Activated CD4-positive, alpha-beta T cell treated with anti-CD3 and anti-CD28 coated beads, Interleukin-2, amount 50 U/mL, for 1 hour (primary cell): ENCODE results near the gene ELMO3.

Experiments used
- DNase-seq: peaks from one replicate; pipeline ENCODE4 v3.0.0-alpha.2; 2020

The ELMO3 gene

DNA sequence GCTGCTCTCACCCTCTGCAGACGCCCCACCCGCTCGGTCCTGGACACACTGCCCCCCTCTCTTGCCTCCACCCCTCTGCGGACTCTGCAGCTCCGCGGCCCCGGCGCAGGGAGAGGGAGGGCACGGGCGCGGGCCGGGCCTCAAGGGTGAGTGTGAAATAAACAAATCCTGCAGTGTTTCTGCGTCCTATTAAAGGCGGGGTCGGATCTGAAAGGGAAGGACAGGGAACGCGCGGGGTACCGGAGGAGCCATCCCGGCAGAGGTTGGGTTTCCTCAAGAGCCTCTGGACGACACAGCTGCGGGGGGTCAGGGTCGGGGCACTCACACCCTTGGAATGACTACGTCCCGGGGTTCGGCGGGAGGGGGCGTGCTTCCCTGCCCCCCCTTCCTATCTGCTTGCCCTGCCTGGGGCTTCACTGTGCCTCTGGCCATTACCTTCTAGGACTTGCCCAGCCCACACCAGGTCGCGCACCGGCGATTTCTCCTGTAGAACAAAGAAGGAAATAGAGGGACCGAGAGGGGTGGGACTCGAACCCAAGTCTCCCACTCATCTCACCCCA, 34.9 kb upstream of the ELMO3 start:
- no peak for DNase-seq

DNA sequence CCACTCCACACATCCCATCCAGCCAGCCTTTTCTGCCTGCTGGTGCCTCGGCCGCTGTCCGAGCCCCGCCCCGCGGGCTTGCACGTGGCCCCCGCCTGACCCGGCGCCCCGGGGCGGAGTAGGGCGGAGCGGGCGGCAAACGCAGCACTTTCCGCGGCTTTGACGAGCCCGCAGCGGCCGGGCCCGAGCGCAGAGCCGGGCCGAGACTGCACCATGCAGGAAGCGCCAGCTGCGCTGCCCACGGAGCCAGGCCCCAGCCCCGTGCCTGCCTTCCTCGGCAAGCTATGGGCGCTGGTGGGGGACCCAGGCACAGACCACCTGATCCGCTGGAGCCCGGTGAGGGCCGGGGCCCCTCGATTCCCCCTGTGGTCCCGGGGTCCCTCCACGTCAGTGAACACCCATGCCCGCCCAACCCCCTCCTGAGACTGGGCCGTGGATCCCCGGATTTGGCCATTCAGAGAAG, 34.3 kb upstream of the ELMO3 start, which contains the start of gene HSF4:
Gene HSF4, plus strand, starts transcription at position 147 of the 463 bp plus-strand sequence. Its CDS starts 67 bp downstream, at position 214.
- DNase-seq: no peak

DNA sequence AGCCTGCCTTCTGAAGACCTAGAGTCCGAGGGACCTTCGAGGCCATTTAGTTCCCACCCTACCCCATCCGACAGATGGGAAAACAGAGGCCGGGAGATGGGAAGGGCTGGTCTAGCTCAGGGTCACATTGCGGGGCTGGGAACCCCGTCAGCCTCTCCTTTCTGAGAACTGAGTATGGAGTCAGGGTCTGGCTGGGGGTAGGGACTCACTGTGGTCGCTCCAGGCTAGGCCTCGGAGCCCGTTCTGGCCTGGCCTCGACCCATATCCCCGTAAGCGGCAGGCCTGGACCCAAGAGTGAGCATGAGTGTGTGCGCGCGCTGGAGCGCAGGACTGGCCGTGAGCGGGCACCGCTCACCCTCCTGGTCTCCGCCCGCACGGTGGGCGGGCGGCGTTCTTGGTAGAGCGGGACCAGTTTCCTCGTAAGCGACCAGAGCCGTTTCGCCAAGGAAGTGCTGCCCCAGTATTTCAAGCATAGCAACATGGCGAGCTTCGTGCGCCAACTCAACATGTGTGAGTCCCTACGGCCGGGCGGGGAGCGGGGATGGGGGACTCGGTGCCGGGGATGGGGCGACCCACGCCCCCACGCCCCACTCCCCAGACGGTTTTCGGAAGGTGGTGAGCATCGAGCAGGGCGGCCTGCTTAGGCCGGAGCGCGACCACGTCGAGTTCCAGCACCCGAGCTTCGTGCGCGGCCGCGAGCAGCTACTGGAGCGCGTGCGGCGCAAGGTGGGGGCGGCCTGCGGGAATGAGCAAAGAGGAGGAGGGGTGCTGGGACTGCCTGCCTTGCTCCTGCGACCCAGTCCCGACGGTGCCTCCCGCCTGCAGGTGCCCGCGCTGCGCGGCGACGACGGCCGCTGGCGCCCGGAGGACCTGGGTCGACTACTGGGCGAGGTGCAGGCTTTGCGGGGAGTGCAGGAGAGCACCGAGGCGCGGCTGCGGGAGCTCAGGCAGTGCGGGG, 33.5 kb upstream of the ELMO3 start:
- DNase-seq: no peak

DNA sequence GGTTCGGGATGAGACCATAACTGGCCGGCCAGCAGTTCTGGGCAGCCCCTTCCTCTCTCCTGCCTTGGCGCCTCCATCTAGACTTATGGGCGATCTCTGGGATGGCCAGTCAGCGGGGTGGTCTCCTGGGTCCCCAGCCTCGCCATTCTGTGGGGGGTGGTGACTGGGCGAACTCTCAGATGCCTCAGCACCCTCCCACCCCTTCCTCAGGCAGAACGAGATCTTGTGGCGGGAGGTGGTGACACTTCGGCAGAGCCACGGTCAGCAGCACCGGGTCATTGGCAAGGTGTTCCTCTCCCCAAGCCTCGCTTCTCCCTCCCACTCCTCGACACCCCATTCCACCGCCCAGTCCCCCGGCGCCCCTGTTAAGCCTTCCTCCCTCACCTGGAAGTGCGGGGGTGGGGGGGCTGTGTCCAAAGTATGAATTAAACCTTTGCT, 32.8 kb upstream of the ELMO3 start:
- DNase-seq: no peak

DNA sequence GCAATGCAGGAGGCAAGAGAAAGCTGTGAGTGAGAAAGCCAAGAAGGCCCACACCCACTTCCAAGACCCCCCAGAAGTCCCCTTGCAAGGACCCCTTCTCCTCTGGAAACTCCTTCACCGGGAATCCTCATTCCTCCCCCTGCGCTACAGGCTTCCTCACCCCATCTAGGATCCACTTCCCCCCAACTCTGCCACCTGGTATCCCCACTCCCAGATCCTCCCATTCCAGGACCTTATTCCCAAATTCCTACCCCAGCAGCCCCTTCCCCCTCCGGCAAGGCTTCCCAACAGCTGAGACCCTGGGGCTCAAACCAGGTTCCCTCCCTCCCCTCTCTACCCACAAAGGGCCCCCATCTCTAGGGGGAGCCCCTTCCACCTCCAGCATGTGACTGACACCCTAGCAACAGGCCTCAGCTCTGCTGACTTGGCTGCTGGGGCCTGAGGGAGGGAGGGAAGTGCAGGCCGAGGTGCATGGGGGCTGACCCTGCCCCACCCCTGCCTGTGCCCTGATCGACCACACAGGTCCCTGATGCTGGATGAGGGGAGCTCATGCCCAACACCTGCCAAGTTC, 32.2 kb upstream of the ELMO3 start:
- DNase-seq: no peak

DNA sequence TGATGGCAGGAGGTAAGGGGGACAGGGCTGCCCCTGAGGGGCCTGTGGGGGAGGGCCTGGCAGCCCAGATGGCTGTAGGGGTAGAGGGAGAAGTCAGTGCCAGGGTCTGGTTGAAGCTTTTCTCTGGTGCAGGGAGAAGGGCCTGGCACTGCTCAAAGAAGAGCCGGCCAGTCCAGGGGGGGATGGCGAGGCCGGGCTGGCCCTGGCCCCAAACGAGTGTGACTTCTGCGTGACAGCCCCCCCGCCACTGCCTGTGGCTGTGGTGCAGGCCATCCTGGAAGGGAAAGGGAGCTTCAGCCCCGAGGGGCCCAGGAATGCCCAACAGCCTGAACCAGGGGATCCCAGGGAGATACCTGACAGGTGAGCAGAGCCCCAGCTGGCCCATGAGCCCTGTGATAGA, 31.3 kb upstream of the ELMO3 start:
- DNase-seq: no peak

DNA sequence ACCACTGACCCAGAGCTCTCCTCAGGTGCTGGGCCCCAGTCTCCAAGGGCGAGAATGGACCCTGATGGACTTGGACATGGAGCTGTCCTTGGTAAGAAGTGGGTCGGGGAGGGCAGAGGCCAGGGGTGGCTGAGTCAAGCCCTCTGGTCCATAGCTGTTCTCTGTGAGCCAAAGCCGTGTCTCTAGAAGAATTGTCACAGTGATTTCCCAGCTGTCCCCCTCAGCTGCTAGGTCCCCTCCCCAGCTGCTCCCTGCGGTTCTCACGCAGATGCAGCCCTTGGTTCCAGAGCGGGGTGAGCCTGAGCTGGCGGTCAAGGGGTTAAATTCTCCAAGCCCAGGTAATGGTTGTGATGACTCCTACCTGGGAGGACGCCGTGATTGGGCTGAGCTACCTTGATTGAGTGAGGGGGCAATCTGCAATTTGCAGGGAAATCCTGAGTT, 29.9 kb upstream of the ELMO3 start:
- DNase-seq: no peak

DNA sequence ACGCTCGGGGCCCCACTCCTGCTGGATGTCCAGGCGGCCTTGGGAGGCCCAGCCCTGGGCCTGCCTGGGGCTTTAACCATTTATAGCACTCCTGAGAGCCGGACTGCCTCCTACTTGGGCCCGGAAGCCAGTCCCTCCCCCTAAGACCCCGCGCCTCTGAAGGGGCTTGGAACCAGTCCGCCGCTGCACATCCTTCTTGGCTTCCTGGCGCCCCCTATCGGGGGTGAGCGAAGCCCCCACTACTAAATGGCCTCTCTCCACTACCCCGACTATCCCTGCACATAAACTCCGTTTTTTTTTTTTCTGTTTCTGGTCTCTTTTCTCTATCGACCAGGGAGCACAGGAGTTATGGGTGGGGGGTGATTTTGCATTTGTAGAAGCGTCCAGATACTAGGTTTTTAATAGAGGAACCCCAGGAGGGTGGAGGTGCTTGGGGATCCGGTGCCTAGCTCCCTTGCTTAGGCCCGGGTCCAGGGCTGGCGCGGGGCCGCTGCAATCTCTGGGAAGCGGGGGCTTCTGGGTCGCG, 29.2 kb upstream of the ELMO3 start:
- no peak for DNase-seq

DNA sequence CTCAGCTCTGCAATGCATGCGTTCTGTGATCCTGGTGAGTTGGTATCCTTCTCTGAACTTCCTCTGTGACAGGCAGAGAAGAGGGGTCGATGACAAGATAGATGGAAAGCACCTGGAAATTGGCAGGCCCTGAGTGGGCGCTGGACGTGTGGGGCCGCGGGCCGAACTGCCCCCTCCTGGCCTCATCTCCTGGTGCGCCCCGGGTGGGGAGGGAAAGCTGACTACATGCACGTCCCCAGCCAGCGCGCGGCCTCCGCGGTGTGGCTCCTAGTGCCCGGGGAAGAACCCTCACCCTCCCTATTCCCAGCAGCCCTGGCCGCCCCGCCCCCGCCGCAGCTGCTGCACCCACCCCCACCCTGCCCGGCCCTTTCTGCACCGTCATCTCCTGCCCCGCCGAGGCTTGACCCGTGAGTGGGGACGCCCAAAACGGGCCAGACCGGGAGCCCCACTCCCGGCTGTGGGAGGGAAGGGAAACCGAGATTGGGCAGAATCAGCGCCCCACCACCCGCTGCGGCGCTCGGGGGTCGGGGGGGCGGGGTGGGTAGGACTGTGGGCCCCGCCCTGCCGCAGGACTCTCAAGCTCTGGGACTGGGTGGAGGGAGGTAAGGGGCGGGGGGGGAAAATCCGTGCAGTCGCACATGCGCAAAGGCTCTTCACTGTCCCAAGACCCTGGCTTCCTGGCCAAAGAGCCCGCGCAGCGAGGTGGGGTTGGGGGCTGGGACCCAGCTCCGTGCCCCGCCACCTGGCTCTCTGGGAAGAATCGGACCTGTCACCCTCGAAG, 28.6 kb upstream of the ELMO3 start, which contains the start of gene NOL3:
Gene NOL3, plus strand, starts transcription at position 371 of the 781 bp plus-strand sequence.
- DNase-seq: no peak

DNA sequence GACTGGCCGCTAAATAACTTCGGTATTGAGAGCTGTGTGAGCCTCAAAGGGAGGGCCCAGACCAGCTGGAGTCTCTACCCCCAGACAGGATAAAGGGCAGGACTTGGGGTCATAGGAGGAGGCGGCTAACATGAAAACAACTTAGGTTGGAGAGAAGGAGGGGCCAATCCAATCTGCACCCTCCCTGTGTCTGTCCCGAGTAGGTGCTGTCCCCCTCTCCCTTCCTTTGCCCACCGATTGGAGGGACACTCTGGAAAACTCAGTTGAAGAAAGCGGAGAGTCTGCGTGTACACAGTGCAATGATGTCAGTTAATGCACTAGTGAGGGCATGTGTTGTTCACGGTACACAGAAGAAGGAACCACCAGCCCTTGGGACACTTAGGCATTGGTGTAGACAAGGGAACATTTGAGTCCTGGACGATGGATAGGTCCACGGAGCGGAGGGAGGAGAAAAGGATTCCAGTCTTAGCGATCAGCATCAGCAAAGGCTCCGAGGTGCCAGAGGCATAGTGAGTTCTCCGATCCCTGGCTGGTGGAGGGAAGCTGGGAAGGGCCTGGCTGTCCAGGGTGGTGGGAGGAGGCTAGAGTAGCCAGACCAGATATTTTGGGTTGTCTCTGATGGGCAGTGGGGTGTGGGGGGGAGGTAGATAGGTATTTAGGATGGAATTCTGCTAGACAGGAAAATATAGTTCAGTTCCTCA, 27.8 kb upstream of the ELMO3 start:
- DNase-seq: no peak

DNA sequence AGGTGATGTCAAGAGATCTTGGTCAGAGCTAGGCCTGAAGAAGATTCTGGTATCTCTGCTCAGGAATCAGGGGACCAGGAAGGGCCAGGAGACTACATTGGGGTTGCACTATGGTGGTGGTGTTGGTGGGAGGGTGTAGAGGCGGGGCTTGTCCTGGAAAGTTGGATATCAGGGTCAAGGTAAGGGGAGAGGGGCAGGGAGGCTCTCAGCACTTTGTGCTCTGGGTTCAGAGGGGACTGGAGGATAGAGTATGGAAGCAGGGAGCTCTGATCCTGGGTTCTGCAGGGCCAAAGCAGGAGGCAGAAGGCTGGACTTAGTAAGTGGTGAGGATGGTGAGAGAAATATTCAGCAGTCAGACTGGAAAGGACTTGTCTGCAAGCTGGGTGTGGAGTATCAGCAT, 25.6 kb upstream of the ELMO3 start:
- DNase-seq: no peak

DNA sequence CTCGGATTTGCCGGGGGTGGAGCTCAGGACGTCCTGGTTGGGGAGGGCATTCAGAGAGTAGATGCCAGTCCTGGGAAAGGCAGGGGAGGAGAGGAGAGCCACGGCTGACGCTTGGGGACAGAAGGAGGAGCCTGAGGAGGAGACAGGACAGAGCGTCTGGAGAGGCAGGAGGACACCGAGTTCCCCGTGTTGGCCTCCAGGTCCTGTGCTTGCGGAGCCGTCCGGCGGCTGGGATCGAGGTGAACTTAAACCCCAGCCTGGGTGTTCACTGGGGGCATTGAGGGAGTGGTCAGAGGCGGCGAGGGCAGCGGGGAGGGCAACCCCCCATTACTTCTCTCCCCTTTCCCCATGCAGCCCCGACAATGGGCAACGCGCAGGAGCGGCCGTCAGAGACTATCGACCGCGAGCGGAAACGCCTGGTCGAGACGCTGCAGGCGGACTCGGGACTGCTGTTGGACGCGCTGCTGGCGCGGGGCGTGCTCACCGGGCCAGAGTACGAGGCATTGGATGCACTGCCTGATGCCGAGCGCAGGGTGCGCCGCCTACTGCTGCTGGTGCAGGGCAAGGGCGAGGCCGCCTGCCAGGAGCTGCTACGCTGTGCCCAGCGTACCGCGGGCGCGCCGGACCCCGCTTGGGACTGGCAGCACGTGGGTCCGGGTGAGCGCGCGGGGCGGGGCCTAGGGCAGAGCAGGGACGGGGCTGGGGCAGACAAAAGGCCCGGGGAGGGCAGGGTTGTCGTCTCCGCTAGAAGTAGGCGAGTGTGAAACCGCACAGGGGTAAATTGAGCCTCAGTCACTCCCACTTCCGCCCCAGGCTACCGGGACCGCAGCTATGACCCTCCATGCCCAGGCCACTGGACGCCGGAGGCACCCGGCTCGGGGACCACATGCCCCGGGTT, 24.9 kb upstream of the ELMO3 start:
- peak; percentile 63 for DNase-seq

DNA sequence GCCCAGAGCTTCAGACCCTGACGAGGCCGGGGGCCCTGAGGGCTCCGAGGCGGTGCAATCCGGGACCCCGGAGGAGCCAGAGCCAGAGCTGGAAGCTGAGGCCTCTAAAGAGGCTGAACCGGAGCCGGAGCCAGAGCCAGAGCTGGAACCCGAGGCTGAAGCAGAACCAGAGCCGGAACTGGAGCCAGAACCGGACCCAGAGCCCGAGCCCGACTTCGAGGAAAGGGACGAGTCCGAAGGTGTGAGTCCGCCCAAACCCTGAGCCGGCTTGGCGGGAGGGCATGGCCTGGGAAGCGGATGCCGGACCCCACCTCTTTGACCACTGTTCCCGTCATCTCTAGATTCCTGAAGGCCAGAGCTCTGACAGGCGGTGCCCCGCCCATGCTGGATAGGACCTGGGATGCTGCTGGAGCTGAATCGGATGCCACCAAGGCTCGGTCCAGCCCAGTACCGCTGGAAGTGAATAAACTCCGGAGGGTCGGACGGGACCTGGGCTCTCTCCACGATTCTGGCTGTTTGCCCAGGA, 24.2 kb upstream of the ELMO3 start:
- DNase-seq: no peak

DNA sequence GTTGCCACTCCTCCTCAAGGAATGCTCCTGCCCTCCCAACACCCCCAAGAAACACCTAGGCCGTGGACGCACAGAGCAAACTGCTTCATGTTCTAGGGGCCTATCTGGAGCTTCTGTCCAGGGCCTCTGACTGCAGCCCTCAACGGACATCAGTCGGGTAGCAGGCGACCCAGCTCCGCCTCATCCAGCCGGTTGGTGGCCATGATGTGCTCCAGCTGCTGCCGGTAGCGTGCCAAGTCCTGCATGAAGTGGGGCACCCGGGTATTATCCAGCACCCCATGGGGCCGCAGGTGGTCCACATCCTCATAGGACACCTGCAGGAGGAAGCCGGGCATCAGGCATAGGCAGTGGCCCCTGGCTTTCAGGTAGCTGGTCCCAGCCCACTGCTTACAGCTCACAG, 22.3 kb upstream of the ELMO3 start:
- DNase-seq: no peak

DNA sequence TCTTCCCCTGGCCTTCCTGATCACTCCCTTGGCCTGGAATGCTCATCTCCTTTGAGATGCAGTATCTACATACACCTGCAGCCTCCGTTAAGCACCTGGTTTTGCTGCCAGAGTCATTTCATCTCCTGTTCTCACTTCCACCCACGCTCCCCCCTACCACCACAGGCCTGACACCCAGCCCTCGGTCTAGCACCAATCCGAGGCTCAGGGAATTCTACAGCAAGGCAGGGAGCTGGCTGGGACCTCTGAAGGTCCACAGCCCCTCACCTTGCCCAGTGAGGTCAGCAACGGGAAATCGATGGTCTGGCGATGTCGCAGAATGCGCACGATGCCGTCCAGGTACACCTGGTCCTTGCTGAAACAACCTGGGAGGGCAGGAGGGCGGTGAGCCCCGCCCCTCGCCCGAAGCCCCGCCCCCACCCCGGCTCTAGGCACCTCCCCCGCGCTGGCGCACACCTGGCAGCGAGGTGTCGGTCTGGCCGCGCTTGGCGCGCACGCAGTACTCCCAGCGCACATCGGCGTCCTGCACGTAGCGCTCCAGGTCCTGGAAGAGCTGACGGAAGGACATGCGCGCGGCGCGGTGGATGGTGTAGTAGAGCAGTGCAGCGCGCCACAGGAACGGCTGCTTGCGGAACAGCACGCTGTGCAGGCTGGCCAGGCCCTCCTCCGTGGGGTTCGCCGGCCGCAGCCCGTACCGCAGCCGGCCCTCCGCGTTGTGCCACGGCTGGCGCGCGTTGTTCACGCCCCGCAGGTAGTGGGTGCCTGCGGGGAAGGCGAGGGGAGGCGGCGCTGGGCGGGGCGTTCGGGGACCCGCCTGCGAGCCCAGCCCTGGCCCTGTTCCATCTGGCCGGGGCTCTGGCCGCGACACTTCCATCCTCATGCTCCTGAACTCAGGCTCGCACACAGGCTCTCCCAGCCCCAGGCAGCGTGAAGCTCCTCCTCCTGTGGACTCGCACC, 20.9 kb upstream of the ELMO3 start:
- DNase-seq: peak; percentile 62

DNA sequence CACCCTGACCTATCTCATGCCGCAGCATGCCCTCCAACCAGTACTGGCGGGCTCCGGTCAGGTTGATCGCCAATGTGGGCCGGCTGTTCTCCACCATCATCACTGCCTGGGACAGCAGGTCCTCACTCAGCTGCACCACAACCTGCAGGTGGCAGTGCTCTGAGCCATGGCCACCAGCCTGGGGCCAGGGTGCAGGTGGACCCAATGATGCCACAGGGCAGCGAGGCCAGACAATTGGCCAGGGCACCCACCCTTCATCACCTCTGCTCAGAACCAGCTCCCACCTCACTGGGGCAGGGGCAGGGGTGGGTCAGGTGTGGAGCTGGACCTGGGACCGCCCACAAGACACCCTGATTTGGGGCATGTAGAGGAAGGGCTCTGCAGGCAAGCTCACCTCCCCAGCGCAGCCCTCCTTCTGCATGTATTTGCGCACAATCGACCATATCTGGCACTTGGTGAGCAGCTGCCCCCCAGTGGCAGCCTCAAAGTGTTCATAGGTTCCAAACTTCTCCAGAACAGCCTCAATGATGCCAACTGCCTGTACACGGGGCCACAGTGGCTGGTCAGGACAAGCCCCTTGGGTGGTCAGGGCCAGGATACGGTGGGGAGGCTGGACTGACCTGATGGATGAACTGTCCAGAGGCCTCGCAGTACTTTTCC, 19.4 kb upstream of the ELMO3 start:
- no peak for DNase-seq

DNA sequence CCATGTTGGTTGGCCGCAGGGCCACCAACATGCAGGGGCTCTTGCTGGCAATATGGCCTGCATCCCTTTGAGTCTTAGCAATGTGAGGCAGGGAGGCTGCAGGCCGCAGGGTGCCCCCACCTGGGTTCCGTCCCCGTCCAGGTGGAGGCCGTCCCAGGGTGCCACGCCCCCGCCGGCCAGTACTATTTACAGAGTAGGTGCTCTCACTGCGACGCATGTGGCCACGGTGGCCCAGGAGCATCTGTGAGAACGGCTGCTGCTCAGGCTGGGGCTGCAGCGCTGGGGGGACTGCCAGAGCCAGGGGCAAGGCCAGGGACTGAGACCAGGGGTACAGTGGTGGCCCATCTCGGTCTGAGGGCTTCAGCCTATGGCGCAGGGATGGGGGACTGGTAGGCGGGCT, 18.8 kb upstream of the ELMO3 start:
- DNase-seq: no peak

DNA sequence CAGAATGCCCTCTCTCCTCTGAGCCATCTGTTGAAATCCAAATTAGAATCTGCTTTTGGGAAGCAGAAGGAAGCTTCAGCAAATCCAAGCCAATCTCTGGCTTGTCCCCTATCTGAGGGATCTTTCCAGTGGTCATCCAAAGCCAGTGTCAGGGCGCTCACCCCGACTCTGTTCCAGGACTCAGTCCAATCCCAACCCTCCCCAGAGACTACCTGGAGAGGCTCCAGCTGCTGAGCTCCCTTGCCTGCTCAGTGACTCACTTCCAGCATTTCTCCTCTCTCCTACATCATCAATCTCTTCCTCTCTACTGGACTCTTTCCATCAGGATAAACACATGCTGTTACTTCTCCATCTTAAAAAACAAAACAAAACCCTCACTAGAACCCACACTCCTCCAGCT, 17.6 kb upstream of the ELMO3 start:
- DNase-seq: no peak

DNA sequence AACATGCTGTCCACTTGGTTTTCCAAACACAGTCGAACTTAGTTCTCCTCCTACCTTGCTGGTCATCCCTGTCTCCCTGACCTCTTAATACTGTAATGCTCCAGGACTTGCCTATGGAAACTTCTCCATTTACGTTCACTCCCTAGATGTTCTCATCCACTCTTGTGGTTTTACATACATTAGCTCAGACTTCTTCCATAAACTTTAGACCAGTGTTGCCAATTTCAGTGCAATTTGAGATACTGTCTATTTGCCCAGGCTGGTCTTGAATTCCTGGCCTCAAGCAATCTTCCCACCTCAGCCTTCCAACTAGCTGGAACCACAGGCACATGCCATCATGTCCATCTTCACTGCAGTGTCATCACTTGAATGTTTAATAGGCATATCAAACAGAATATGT, 16.6 kb upstream of the ELMO3 start:
- DNase-seq: no peak
